GM10266 (cell line): ENCODE measurements around the gene ATP12A.

Experiments
- DNase-seq: peaks from one replicate; pipeline ENCODE4 v3.0.0; 2012; ENCODE audit errors: extremely low spot score
- CTCF ChIP-seq: IDR thresholded peaks from 2 replicates; pipeline ENCODE4 v1.5.1; 2012; ENCODE audit warnings: mild to moderate bottlenecking, low read depth; ENCODE audit not compliant: control insufficient read depth, insufficient read depth; ENCODE audit errors: missing control alignments

Gene ATP12A

GRCh38 chr13:24687611-24688010 is 7.4 kb downstream of the ATP12A start:
- TF ChIP-seq CTCF, result no peak
- no peak for DNase-seq

DNA sequence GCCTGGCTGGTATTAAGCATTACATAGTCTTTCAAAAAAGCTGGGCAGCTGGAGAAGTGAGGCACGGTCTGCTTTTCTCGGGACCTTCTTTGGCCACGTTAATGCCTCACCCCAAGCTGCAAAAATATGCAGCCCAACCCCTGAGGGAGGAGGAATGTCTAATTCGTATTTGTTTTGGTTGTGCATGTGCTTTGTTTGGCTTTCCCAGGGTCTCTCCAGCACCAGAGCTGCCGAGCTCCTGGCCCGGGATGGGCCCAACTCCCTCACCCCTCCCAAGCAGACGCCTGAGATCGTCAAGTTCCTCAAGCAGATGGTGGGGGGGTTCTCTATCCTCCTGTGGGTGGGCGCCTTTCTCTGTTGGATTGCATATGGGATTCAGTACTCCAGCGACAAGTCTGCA is 7.9 kb downstream of the ATP12A start:
- no peak for TF ChIP-seq CTCF
- no peak for DNase-seq

DNA sequence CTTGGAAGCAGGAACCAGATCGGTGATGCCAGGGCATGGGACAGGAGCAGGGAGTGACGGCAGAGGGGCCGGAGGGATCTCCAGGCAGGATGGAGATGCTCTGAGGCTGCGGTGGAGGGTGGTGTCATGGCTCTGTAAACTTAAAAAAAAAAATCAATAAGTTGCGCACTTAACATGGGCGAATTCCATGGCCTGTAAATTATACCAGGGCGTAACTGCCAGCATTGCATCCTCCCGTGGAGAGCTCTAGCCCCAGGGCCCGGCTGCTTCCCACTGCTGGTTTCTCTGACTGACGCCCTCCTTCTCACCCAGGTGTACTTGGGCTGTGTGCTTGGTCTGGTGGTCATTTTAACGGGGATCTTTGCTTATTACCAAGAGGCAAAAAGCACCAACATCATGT is 8.7 kb downstream of the ATP12A start:
- no peak for TF ChIP-seq CTCF

GRCh38 chr13:24691381-24691780 is 11.2 kb downstream of the ATP12A start:
- no peak for TF ChIP-seq CTCF
- DNase-seq, result no peak

More for the DNA sequence above, 8.7 kb downstream of the ATP12A start:
- no peak for DNase-seq

GRCh38 chr13:24692561-24692960 is 12.4 kb downstream of the ATP12A start:
- no peak for TF ChIP-seq CTCF
- no peak for DNase-seq

DNA sequence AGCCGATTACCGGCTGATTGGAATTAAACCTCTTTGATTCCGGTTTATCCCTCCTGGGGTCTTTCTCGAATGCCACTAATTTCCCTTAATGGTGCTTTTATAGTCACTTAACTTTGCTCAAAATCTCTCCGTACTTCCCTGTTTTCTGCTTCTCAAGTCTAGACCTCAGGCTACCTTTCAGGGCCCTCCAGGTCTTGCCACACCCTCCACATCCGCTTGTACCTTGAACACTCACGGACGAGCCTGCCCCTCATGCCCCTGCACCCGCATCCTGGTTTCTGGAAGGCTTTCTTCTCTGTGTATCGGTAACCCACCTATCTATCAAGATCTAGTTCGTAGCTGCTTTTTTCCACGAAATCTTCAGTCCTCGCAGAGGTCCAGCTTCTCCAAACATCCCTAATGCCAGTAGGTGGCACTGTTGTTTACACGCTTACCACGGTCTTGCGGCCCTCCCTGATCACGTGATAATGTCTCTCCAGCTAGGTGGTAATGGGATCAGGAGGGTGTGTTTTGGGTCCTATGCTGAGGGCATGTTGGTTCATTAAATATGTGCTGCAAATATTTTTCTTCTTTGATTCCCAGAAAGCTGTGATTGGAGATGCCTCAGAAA is 13.8 kb downstream of the ATP12A start:
- TF ChIP-seq CTCF, result peak; percentile 70
- peak; percentile 77 for DNase-seq

- TF ChIP-seq CTCF, result no peak
- no peak for DNase-seq
These were observed 14.7 kb downstream of the ATP12A start for GRCh38 chr13:24694907-24695306.
